OCI-LY1 (cell line): ENCODE measurements around the gene EEF1G.

Source experiments
- CTCF ChIP-seq: fragments of 200-600 bp; sonication (generic), shearing (Covaris generic); IDR thresholded peaks from 2 replicates; pipeline ENCODE4 v1.5.1; 2017; ENCODE audit warnings: mild to moderate bottlenecking, antibody characterized with exemption, low read length, moderate library complexity, mixed read lengths
- EZH2 ChIP-seq: fragments of 200-600 bp; sonication (generic), shearing (Covaris generic); IDR thresholded peaks from 2 replicates; pipeline ENCODE4 v1.8.0; 2017; ENCODE audit warnings: borderline replicate concordance, mixed run types, mild to moderate bottlenecking, antibody characterized with exemption, low read length, moderate library complexity, mixed read lengths

GRCh38 chr11:62603072-62603408 lies 29.3 kb upstream of the EEF1G start:
- TF ChIP-seq CTCF (no peak), EZH2 (no peak)
